Measurements from ENCODE around the gene REXO1. TPM values are rescaled to one million over a fixed set of nuclear protein-coding genes. Genes with fewer than 3 reads are reported as not detected.

Gene REXO1
- total RNA-seq, 1 experiment from 2014 or later = 52.2 TPM

- CTCF ChIA-PET = interaction anchor here (0.6 kb wide), 1 partner anchor 8 kb away, joined by 3 read pairs; no protein-coding TSS in a partner anchor
- RAD21 ChIA-PET (ENCODE audit: low non-redundant PET in 1 of 2, low total read pairs in 2 of 2, uncharacterized antibody in 2 of 2, unreplicated experiment in 2 of 2) = no interaction called here
- H2AFZ ChIP-seq (ENCODE audit: low read depth, low read length, poor library complexity, severe bottlenecking) = no peak overlapping the region
- no peaks in the 10 kb centered on the region for H3K27me3 ChIP-seq (ENCODE audit: insufficient read depth, low read length)
- no peaks in the 10 kb centered on the region for H3K9me3 ChIP-seq (ENCODE audit: control insufficient read depth in 1 of 2, insufficient read depth in 1 of 2, low read depth in 1 of 2, low read length in 2 of 2)
- peak overlapping the region; percentile 99 for H3K27ac ChIP-seq (ENCODE audit: low read depth, low read length)
- TF ChIP-seq EZH2phosphoT487 (IDR thresholded peaks at IDR 0.05; ENCODE audit: borderline replicate concordance) = no peak
- TF ChIP-seq SRF (IDR thresholded peaks at IDR 0.05; ENCODE audit: low read depth) = no peak
- no peak for TF ChIP-seq POLR2A (IDR thresholded peaks at IDR 0.05; ENCODE audit: borderline replicate concordance, extremely low read depth, insufficient read depth, insufficient read length)
- no peak for TF ChIP-seq CBX3 (IDR thresholded peaks at IDR 0.05; ENCODE audit: low read depth)
- TF ChIP-seq POLR2AphosphoS5 (IDR thresholded peaks at IDR 0.05; ENCODE audit: low read depth, low read length) = no peak
- TF ChIP-seq, protein P1, sequence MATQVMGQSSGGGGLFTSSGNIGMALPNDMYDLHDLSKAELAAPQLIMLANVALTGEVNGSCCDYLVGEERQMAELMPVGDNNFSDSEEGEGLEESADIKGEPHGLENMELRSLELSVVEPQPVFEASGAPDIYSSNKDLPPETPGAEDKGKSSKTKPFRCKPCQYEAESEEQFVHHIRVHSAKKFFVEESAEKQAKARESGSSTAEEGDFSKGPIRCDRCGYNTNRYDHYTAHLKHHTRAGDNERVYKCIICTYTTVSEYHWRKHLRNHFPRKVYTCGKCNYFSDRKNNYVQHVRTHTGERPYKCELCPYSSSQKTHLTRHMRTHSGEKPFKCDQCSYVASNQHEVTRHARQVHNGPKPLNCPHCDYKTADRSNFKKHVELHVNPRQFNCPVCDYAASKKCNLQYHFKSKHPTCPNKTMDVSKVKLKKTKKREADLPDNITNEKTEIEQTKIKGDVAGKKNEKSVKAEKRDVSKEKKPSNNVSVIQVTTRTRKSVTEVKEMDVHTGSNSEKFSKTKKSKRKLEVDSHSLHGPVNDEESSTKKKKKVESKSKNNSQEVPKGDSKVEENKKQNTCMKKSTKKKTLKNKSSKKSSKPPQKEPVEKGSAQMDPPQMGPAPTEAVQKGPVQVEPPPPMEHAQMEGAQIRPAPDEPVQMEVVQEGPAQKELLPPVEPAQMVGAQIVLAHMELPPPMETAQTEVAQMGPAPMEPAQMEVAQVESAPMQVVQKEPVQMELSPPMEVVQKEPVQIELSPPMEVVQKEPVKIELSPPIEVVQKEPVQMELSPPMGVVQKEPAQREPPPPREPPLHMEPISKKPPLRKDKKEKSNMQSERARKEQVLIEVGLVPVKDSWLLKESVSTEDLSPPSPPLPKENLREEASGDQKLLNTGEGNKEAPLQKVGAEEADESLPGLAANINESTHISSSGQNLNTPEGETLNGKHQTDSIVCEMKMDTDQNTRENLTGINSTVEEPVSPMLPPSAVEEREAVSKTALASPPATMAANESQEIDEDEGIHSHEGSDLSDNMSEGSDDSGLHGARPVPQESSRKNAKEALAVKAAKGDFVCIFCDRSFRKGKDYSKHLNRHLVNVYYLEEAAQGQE (IDR thresholded peaks at IDR 0.05; ENCODE audit: low read depth) = no peak
- no peak for TF ChIP-seq TCF7L2 (IDR thresholded peaks at IDR 0.05; ENCODE audit: borderline replicate concordance, extremely low read depth, insufficient read depth, insufficient read length)
- TF ChIP-seq EZH2 (IDR thresholded peaks at IDR 0.05) = no peak
- no peak for TF ChIP-seq ZBTB33 (IDR thresholded peaks at IDR 0.05; ENCODE audit: extremely low read depth, insufficient replicate concordance, low read length)
- TF ChIP-seq ATF3 (IDR thresholded peaks at IDR 0.05) = no peak
- TF ChIP-seq ELF1 (IDR thresholded peaks at IDR 0.05; ENCODE audit: borderline replicate concordance, low read depth) = no peak
- TF ChIP-seq ZNF274 (IDR thresholded peaks at IDR 0.05; ENCODE audit: low read depth, low read length) = no peak
- no peak for TF ChIP-seq JUND (IDR thresholded peaks at IDR 0.05)
- no peak for TF ChIP-seq CEBPB (IDR thresholded peaks at IDR 0.05; ENCODE audit: low read depth)
- TF ChIP-seq EGR1 (IDR thresholded peaks at IDR 0.05; ENCODE audit: low read depth) = no peak
- H4K20me1 ChIP-seq (ENCODE audit: insufficient read depth) = no peaks in the 10 kb centered on the region; the same call in 1 of the 2 replicates
- H3K9ac ChIP-seq (ENCODE audit: low read length) = peak overlapping the region; percentile 97
- 0 out of 4 replicates have a peak, but pooled peaks cover 0 to 4% of the 10 kb centered on the region in 2 experiments for H3K36me3 ChIP-seq (ENCODE audit: control insufficient read depth in 1 of 2, insufficient read depth in 2 of 2, low read length in 2 of 2)
- H3K79me2 ChIP-seq (ENCODE audit: insufficient read depth, low read length) = peaks cover 60% of the 10 kb centered on the region
- intact Hi-C loops (cut with micrococcal nuclease) = no loop called here
- POLR2A ChIA-PET = no interaction called here
- ATAC-seq (no peak), DNase-seq (ENCODE audit: low read depth, low spot score) (no peak)
- H3K4me2 ChIP-seq (ENCODE audit: low read length) = peak overlapping the region; percentile 91
- no peaks in the 10 kb centered on the region for H3K9me2 ChIP-seq (ENCODE audit: insufficient read depth)
- peak overlapping the region; percentile 91 to 94 for H3K4me3 ChIP-seq (replicated peaks in 1 of 2; ENCODE audit: low read depth in 1 of 2, low read length in 2 of 2)
- peaks cover 52 to 70% of the 10 kb centered on the region in 2 experiments for H3K4me1 ChIP-seq (ENCODE audit: control insufficient read depth in 1 of 2, insufficient read depth in 2 of 2, low read length in 2 of 2)
- no TSS peak for BruUV-seq (replicated peaks)
Measured at GRCh38 chr19:1861599-1862031, 13.3 kb upstream of the REXO1 start.
